B cell (primary cell): Measurements from ENCODE around the gene FAM151A. TPM values are rescaled to one million over a fixed set of nuclear protein-coding genes. Genes with fewer than 3 reads are reported as not detected.

Experiments used
- ATAC-seq: fragments of 200-7000 bp; cut with Tn5 transposase; one replicate; pipeline ENCODE4 v1.10.0; 2021; ENCODE audit warnings: low read depth, mild to moderate bottlenecking, moderate number of reproducible peaks, moderate library complexity
- CTCF ChIA-PET: fragments of 350-600 bp; sonication (Branson Sonifier 250); formaldehyde crosslinking; loops from one replicate; lab custom pipeline; 2021; ENCODE audit warnings: antibody characterized with exemption, inconsistent platforms; lab: Charles Lee
- POLR2A ChIA-PET: fragments of 350-600 bp; sonication (Branson Sonifier 250); formaldehyde crosslinking; loops from one replicate; lab custom pipeline; 2021; ENCODE audit warnings: antibody characterized with exemption; lab: Charles Lee
- DNase-seq: peaks from one replicate; pipeline ENCODE4 v3.0.0; 2013
- H2AFZ ChIP-seq: 2 replicates; pipeline ENCODE4 v1.6.1; 2012; ENCODE audit warnings: mild to moderate bottlenecking, low read depth, low read length; ENCODE audit not compliant: insufficient read depth, poor library complexity, severe bottlenecking
- H3K27ac ChIP-seq, 2 donors: 1 replicate in 1 of 2; 2 replicates in 1 of 2; pipeline ENCODE4 v1.5.1; 2012 to 2013; ENCODE audit warnings: low read length in 2 of 2, mild to moderate bottlenecking in 2 of 2, moderate library complexity in 1 of 2
- H3K27me3 ChIP-seq, 4 experiments: fragments of 200-600 bp in 1 of 4; sonication (generic) in 1 of 4; replicated peaks in 1 of 4; 1 replicate in 2 of 4; 2 replicates in 2 of 4; pipeline versions ENCODE4 v1.6.1 to v1.7.0; 2013 to 2016; ENCODE audit warnings: low read length in 3 of 4, mild to moderate bottlenecking in 2 of 4, mixed read lengths in 1 of 4, moderate library complexity in 1 of 4; ENCODE audit not compliant: insufficient read depth in 4 of 4, control insufficient read depth in 3 of 4; ENCODE audit errors: control extremely low read depth in 1 of 4
- H3K36me3 ChIP-seq, 2 experiments: replicated peaks in 1 of 2; 1 replicate in 1 of 2; 2 replicates in 1 of 2; pipeline versions ENCODE4 v1.6.1 to v1.7.1; 2013; ENCODE audit warnings: low read length in 1 of 2; ENCODE audit not compliant: insufficient read depth in 2 of 2, control insufficient read depth in 1 of 2; ENCODE audit errors: control extremely low read depth in 1 of 2, extremely low read depth in 1 of 2
- H3K4me1 ChIP-seq, 2 donors: fragments of 200-600 bp in 1 of 2; sonication (generic) in 1 of 2; 1 replicate in 1 of 2; 2 replicates in 1 of 2; pipeline versions ENCODE4 v1.5.1 to v1.6.1; 2013 to 2017; ENCODE audit warnings: low read length in 2 of 2; ENCODE audit not compliant: control insufficient read depth in 2 of 2, insufficient read depth in 2 of 2
- H3K4me2 ChIP-seq: replicated peaks from 2 replicates; pipeline ENCODE3; 2012; ENCODE audit warnings: mild to moderate bottlenecking, low read depth, low read length; ENCODE audit not compliant: poor library complexity, severe bottlenecking
- H3K4me3 ChIP-seq, 5 experiments: fragments of 200-600 bp in 1 of 5; sonication (generic) in 1 of 5; 1 replicate in 3 of 5; 2 replicates in 2 of 5; pipeline versions ENCODE4 v1.5.1 to v1.7.0; 2011 to 2016; ENCODE audit warnings: low read length in 4 of 5, mild to moderate bottlenecking in 4 of 5, low read depth in 2 of 5, control low read depth in 1 of 5, moderate library complexity in 1 of 5; ENCODE audit not compliant: insufficient read depth in 1 of 5; ENCODE audit errors: control extremely low read depth in 1 of 5, extremely low read depth in 1 of 5
- H3K79me2 ChIP-seq: fragments of 200-600 bp; sonication (generic); one replicate; pipeline ENCODE4 v1.6.0; 2016; ENCODE audit warnings: low read length; ENCODE audit not compliant: control insufficient read depth, insufficient read depth
- H3K9ac ChIP-seq: fragments of 200-600 bp; sonication (generic); 2 replicates; pipeline ENCODE4 v1.6.1; 2017; ENCODE audit warnings: mild to moderate bottlenecking, low read length, moderate library complexity
- H3K9me3 ChIP-seq, 3 donors: one replicate each; pipeline versions ENCODE4 v1.6.1 to v1.7.1; 2013; ENCODE audit warnings: low read length in 2 of 3; ENCODE audit not compliant: control insufficient read depth in 2 of 3, insufficient read depth in 1 of 3; ENCODE audit errors: control extremely low read depth in 1 of 3
- H4K20me1 ChIP-seq: 2 replicates; pipeline ENCODE4 v1.6.0; 2012; ENCODE audit warnings: mild to moderate bottlenecking, low read length; ENCODE audit not compliant: insufficient read depth, control insufficient read depth, poor library complexity, severe bottlenecking
- H3K27ac Mint-ChIP-seq: one replicate; pipeline ENCODE4 v1.8.0; 2021; ENCODE audit warnings: mixed read lengths
- H3K27me3 Mint-ChIP-seq: one replicate; pipeline ENCODE4 v1.8.0; 2021; ENCODE audit warnings: mixed read lengths
- H3K4me1 Mint-ChIP-seq: one replicate; pipeline ENCODE4 v1.8.0; 2021; ENCODE audit warnings: mixed read lengths
- H3K4me3 Mint-ChIP-seq: one replicate; pipeline ENCODE4 v1.8.0; 2021; ENCODE audit warnings: mixed read lengths
- H3K9me3 Mint-ChIP-seq: one replicate; pipeline ENCODE4 v1.8.0; 2022; ENCODE audit warnings: mixed read lengths; ENCODE audit not compliant: insufficient read depth
- EZH2 ChIP-seq: IDR thresholded peaks from 2 replicates; pipeline ENCODE4 v1.6.1; 2012; ENCODE audit warnings: borderline replicate concordance, low read depth, mild to moderate bottlenecking, moderate library complexity, low read length; ENCODE audit not compliant: insufficient read depth, poor library complexity, severe bottlenecking
- WGBS: methylation state at CpG from one replicate; pipeline ENCODE4 v1.1.5; 2013; ENCODE audit warnings: missing lambda C conversion rate; ENCODE audit not compliant: insufficient coverage; 5-methylcytosine and 5-hydroxymethylcytosine counted together
- intact Hi-C: fragments of 100-400 bp; cut with micrococcal nuclease; formaldehyde crosslinking; loops from one replicate; pipeline ENCODE4 v1.10.0; 2022
- polyA plus RNA-seq: library from polyadenylated mRNA; depleted of rRNA; stranded (reverse); fragments of >200 nt; gene quantifications from 2 replicates; pipeline ENCODE4 v1.2.3, GENCODE V29; 2012
- total RNA-seq, 2 donors: library from RNA; stranded (reverse); fragments of 120-200 nt in 1 of 2; gene quantifications; 1 replicate in 1 of 2; 2 replicates in 1 of 2; pipeline versions ENCODE4 v1.2.3 to v1.2.4, GENCODE V29; 2013 to 2022
- TF ChIP-seq, protein P1 (sequence below): fragments of 200-600 bp; IDR thresholded peaks from one replicate; pipeline ENCODE4 v1.8.0; 2022; ENCODE audit warnings: antibody characterized with exemption, mild to moderate bottlenecking

The FAM151A gene
- total and polyA plus RNA-seq, 2 donors (not counting 1 experiment from before 2014, with no cell fraction given), result not detected

DNA sequence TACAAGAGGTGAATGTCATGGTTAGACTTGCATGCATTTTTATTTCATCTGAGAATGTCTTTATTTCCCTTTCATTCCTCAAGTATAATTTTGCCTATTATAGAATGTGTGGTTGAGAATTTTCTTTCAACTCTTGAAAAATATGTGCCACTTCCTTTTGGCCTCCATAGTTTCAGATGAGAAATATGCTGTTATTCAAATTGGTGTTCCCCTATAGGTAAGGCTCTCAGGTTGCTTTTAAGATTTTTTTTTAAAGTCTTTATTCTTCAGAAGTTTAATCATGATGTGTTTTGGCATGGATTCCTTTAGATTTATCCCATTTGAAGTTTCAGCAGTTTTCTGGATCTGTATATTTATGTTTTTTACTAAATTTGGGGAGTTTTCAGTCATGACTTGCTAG is 20.4 kb upstream of the FAM151A start:
- ChIA-PET POLR2A (no interaction called here), CTCF (no interaction called here)
- H3K4me3 Mint-ChIP-seq, result no peak overlapping the region
- intact Hi-C loops, result no loop called here
- peaks cover 6% of the 10 kb centered on the region for H3K9me3 Mint-ChIP-seq
- H3K27me3 Mint-ChIP-seq, result peaks cover 11% of the 10 kb centered on the region
- ATAC-seq, result no peak
- Histone ChIP-seq H3K4me3 (no peak overlapping the region), H3K27ac (no peak overlapping the region), H3K9ac (no peak overlapping the region), H3K36me3 (no peaks in the 10 kb centered on the region), H3K79me2 (no peaks in the 10 kb centered on the region), H3K27me3 (no peaks in the 10 kb centered on the region), H3K4me1 (no peaks in the 10 kb centered on the region), H2AFZ (no peak overlapping the region), H4K20me1 (no peaks in the 10 kb centered on the region), H3K4me2 (no peak overlapping the region), H3K9me3 (peaks cover 0 to 22% (median 15%) of the 10 kb centered on the region in 3 donors)
- H3K4me1 Mint-ChIP-seq, result no peaks in the 10 kb centered on the region
- H3K27ac Mint-ChIP-seq, result no peak overlapping the region
- TF ChIP-seq, protein P1, sequence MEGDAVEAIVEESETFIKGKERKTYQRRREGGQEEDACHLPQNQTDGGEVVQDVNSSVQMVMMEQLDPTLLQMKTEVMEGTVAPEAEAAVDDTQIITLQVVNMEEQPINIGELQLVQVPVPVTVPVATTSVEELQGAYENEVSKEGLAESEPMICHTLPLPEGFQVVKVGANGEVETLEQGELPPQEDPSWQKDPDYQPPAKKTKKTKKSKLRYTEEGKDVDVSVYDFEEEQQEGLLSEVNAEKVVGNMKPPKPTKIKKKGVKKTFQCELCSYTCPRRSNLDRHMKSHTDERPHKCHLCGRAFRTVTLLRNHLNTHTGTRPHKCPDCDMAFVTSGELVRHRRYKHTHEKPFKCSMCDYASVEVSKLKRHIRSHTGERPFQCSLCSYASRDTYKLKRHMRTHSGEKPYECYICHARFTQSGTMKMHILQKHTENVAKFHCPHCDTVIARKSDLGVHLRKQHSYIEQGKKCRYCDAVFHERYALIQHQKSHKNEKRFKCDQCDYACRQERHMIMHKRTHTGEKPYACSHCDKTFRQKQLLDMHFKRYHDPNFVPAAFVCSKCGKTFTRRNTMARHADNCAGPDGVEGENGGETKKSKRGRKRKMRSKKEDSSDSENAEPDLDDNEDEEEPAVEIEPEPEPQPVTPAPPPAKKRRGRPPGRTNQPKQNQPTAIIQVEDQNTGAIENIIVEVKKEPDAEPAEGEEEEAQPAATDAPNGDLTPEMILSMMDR, result no peak
- TF ChIP-seq EZH2, result no peak
- DNase-seq, result no peak

DNA sequence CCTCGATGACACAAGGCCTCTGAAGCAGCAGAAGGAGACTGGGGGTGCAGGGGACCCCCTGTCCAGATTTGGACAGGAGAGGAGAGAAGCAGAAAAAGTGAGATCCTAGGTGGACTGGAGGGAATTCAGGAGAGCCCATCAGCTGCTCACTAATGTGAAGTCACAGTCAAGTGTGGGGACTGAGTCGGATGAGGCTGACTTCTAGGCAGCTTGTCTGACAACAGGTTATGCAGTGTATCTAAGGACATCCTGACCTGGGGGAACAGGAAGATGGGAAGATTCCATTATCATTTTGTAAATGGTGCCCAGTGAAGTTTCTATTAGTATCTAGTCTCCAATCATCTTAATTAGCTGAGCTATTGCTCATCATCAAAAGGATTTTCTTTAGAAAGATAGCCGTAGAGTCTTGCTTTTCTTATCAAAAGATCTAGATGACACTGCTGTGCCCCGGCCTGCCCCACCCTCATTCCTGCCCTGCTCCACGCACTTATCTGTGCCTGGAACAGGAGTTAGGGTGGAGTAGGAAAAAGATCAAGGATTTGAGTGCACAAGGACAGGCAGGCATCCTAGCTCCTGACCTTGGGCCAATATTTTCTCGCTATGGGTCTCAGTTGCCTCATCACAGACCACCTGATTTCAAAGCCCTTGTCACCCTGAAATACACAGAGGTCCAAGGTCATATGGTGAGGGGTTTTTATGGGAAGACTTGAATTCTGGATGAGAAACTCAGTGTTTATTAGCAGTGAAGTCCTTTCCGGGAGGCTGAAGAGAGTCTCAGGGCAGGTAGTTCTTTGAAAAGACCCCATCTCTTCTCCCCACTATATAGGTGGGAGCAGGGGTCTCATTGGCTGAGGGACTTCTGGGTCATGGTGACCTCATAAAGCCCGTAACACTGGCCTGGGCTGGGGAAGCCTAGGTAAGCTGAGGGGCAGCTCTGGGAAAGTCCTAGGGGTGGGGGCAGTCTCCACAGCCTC is 17.8 kb upstream of the FAM151A start, which contains the start of gene MROH7:
Gene MROH7, plus strand, starts transcription at position 924 of the 974 bp plus-strand sequence. CDS start 11,141 bp downstream, outside the sequence.
- intact Hi-C loops, result no loop called here

More for the DNA sequence above, 17.8 kb upstream of the FAM151A start, which contains the start of gene MROH7:
- CTCF ChIA-PET, result no interaction called here
- Mint-ChIP-seq H3K4me1 (no peaks in the 10 kb centered on the region), H3K4me3 (no peak within 1 kb of the TSS), H3K27me3 (peaks cover 15% of the 10 kb centered on the region), H3K9me3 (peaks cover 6% of the 10 kb centered on the region), H3K27ac (no peak within 1 kb of the TSS)
- Histone ChIP-seq H2AFZ (no peak within 1 kb of the TSS), H3K27me3 (no peaks in the 10 kb centered on the region), H3K4me1 (no peaks in the 10 kb centered on the region), H3K9me3 (peaks cover 0 to 22% (median 15%) of the 10 kb centered on the region in 3 donors), H3K27ac (no peak within 1 kb of the TSS), H3K9ac (no peak within 1 kb of the TSS), H3K36me3 (no peaks in the 10 kb centered on the region), H3K4me3 (no peak within 1 kb of the TSS), H3K4me2 (no peak within 1 kb of the TSS), H3K79me2 (no peaks in the 10 kb centered on the region), H4K20me1 (no peaks in the 10 kb centered on the region)
- POLR2A ChIA-PET, result no interaction called here
- ATAC-seq, result no peak
- no peak for TF ChIP-seq EZH2
- TF ChIP-seq, protein P1, result no peak
- no peak for DNase-seq
- WGBS, result 89% methylated on average over 3 of the region's 8 CpGs
